HG03571 (cell line): ENCODE data around the gene NAA30.
A peak's percentile ranks its signal among the peaks of the same experiment; 100 is the strongest.

ENCODE experiments used
- ATAC-seq: cut with Tn5 transposase; IDR thresholded peaks from one replicate; pipeline ENCODE4 v1.9.1; 2021; ENCODE audit not compliant: unreplicated experiment

Gene NAA30

DNA sequence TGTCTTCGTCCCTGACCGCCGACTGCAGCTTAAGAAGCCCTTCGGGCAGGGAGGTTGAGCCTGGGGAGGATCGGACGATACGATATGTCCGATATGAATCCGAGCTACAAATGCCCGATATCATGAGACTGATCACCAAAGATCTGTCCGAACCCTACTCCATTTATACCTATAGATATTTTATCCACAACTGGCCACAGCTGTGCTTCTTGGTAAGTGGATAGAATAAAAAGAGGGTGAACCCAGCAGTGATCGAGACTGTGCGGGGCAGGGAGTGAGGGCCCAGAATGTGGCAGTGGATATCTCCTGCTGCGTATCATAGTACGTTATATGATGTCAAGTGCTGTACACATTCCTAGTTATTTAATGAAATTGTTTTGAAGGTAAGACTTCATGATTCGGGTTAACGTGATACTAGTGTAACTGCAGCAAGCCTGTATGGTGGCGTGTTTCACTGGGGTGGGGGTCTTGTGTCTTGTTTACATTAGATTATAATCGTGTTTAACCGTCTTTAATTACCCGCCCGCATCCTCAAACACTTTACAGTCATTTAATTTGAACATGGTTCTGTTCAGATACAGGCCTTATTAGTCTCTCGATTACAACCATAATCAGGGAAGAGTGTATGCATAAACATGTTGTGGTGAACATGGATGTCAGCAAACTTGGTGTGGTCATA is 1.3 kb downstream of the NAA30 start:
- no peak for ATAC-seq

- no peak for ATAC-seq
Measured at GRCh38 chr14:57392830-57393229, 2.4 kb downstream of the NAA30 start.

DNA sequence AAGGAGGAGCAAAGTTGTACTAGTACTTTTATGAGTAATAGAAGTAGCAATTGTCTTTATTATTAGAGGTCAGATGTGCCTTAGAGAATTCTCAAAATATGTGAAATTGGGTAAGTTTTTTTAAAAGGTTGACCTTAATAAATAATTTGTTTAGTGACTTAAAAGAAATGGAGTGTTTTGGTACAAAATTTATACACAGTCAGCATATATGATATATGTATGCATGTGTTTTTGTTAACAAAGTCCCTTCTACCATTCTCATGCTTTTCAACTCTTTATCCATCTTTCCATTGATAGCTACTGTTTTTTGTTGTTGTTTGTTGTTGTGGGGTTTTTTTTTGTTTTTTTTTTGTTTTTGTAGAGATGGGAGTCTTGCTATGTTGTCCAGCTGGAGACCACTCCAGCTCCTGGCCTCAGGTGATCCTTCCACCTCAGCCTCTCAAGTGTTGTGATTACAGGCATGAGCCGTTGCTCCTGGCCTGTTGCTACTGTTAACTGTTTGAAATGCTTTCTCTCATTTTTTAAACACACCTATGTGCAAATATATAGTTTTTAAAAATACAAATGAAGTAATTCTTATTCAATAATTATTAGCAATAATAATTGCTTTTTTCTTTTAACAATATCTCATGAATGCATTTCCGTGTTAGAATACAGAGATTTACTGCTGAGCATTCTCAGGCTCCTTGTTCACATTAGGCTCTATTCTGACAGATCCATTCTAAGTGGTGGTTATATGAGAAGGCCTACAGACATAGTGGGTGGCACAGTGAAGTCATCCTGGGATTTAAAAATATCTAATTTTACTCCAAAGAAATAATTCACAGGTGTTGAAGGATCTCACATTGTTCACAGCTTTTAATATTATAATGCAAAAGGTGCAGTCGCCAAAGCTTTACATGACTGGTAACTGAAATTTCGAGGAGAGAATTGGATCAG is 10.4 kb downstream of the NAA30 start:
- no peak for ATAC-seq

- ATAC-seq: no peak
Measured at GRCh38 chr14:57401501-57401900, 11.1 kb downstream of the NAA30 start.

DNA sequence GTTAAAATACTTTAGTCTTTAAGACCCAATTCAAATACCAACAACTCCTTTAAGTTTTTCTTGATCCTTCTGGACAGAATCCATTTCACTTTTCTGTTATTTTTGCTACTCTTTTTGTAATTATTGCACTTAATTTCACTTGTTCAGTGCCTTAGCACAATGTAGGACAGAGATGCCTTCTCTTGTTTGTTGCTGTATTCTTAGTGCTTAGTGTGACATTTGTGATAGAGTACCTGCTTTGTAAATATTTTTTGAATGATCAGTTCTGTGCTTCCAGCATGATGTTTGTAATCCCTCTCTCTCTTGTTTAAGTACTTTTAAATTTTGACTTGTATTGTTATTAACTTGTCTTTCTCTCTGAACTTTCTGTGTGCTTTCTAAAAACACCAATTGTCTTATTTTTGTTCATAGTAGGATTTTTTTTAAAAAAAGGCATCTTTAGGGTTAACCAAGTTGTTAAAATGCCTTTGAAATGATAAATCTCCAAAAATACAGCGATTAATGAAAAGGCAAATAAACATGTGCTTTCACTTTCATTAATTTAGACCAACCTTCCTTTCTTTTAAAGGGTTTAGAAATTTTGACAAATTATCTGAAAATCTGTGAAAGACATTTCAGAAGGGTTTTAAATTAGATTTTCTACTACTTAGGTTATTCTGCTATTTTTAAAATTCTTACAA is 11.9 kb downstream of the NAA30 start:
- no peak for ATAC-seq

GRCh38 chr14:57403521-57403864 is 13.1 kb downstream of the NAA30 start:
- ATAC-seq: no peak

GRCh38 chr14:57405562-57405961 is 15.2 kb downstream of the NAA30 start:
- ATAC-seq: no peak

GRCh38 chr14:57408037-57408436 is 17.7 kb downstream of the NAA30 start:
- no peak for ATAC-seq

- ATAC-seq: no peak
Measured at GRCh38 chr14:57408634-57409033, 18.2 kb downstream of the NAA30 start.

DNA sequence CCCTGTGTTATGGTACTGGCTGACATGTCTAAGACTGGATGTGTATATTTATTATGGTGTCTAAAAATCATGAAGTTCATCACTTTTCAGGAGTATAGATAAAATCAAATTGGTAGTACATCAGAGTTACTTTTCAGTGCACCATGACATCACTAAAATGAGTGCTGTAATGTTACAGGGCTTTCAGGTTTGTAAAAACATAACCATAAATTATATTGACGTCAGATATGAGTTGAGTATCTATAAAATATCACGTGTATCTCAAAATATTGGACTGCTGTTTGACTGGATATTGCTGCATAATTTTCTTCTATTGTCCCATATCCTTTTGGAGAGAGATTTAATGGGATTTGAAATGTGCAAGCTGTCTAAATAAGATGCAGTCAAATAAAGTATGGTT is 22.0 kb downstream of the NAA30 start:
- ATAC-seq: no peak

DNA sequence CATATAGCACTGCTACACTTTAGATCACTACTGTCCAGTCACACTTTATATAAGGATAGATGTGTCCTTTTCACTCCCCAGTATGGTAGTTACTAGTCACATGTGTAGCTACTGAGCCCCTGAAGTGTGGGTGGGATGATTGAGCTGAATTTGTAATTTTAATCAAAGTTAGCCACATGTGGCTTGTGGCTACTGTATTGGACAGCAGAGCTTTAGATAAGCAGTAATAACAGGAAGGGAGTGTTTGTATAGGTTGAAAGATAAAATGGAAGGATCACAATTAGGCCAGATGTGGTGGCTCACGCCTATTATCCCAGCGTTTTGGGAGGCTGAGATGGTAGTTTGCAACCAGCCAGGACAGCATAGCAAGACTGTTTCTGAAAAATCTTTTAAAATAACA is 23.5 kb downstream of the NAA30 start:
- ATAC-seq: no peak

DNA sequence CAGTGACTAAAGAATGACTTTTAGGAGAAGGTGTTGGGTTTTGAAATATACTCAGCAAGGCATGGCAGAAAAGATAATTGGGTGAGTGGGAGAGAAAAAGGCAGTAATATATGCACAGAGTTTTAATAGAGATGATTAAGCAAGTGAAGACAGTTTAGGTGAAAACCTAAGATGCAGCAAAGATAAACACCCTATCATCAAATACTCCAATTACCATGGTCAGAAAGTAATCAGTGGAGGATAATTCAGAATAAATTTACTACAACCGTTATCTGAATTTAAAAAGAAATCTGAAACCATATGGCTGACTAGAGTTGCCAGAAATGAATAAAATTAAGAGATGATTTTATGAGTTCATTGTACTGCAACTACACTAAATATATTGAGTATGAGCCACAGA is 26.8 kb downstream of the NAA30 start:
- no peak for ATAC-seq

- no peak for ATAC-seq
Measured at GRCh38 chr14:57418999-57419398, 28.6 kb downstream of the NAA30 start.

- no peak for ATAC-seq
Measured at GRCh38 chr14:57420033-57420432, 29.6 kb downstream of the NAA30 start.

GRCh38 chr14:57420986-57421385 is 30.6 kb downstream of the NAA30 start:
- no peak for ATAC-seq

GRCh38 chr14:57435923-57436322 is 45.5 kb downstream of the NAA30 start:
- no peak for ATAC-seq

GRCh38 chr14:57461777-57462320 is 71.5 kb downstream of the NAA30 start:
- no peak for ATAC-seq

DNA sequence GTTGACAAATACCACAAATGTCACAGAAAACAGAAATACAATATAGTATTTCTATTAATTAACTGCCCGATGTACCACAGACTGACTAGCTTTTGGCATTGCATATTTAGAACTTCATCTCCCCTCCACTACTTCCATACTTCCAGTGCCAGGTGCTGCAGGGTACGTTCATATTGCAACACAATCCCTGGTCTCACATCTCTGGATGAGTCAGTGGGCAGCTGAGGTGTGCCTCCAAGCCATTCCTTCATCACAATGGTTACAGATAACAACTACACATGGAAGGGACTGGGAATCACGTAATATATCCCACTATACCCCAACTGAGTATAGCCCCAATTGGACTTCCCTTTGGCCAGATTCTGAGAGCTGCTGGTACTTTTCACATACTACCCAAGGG is 72.2 kb downstream of the NAA30 start:
- no peak for ATAC-seq

- ATAC-seq: peak; percentile 95
Measured at GRCh38 chr14:57464008-57464730, 73.8 kb downstream of the NAA30 start.
